ENCODE measurements around the gene RTCB.

The RTCB gene

GRCh38 chr22:32407312-32407711 is 4.7 kb downstream of the RTCB start:
- TF ChIP-seq NFIC (IDR thresholded peaks at IDR 0.05), result no peak
- no peak for TF ChIP-seq FOXM1 (IDR thresholded peaks at IDR 0.05; ENCODE audit: borderline replicate concordance, low read depth)
- TF ChIP-seq RAD21 (IDR thresholded peaks at IDR 0.05; ENCODE audit: low read depth), result no peak
- TF ChIP-seq EP300 (IDR thresholded peaks at IDR 0.05; ENCODE audit: borderline replicate concordance), result no peak
- no peak for TF ChIP-seq MAX (IDR thresholded peaks at IDR 0.05)
- TF ChIP-seq TEAD4 (IDR thresholded peaks at IDR 0.05), result no peak
- no peak for TF ChIP-seq CEBPB (IDR thresholded peaks at IDR 0.05)
- no peak for TF ChIP-seq REST (IDR thresholded peaks at IDR 0.05; ENCODE audit: low read depth)
- TF ChIP-seq EGR1 (IDR thresholded peaks at IDR 0.05), result no peak
- no peak for TF ChIP-seq YY1 (IDR thresholded peaks at IDR 0.05; ENCODE audit: low read depth)
- TF ChIP-seq CREB1 (IDR thresholded peaks at IDR 0.05; ENCODE audit: low read depth), result no peak
- no peak for TF ChIP-seq TCF12 (IDR thresholded peaks at IDR 0.05; ENCODE audit: low read depth)
- TF ChIP-seq ZBTB7A (IDR thresholded peaks at IDR 0.05; ENCODE audit: low read depth), result no peak
- TF ChIP-seq USF1 (IDR thresholded peaks at IDR 0.05), result no peak
- TF ChIP-seq TAF1 (IDR thresholded peaks at IDR 0.05; ENCODE audit: low read depth), result no peak

GRCh38 chr22:32404021-32404420 is 8.0 kb downstream of the RTCB start:
- no peak for TF ChIP-seq EP300 (IDR thresholded peaks at IDR 0.05; ENCODE audit: borderline replicate concordance)
- no peak for TF ChIP-seq CREB1 (IDR thresholded peaks at IDR 0.05; ENCODE audit: low read depth)
- TF ChIP-seq TAF1 (IDR thresholded peaks at IDR 0.05; ENCODE audit: low read depth), result no peak
- no peak for TF ChIP-seq MAX (IDR thresholded peaks at IDR 0.05)
- no peak for TF ChIP-seq USF1 (IDR thresholded peaks at IDR 0.05)
- TF ChIP-seq TEAD4 (IDR thresholded peaks at IDR 0.05), result no peak
- TF ChIP-seq YY1 (IDR thresholded peaks at IDR 0.05; ENCODE audit: low read depth), result no peak
- no peak for TF ChIP-seq ZBTB7A (IDR thresholded peaks at IDR 0.05; ENCODE audit: low read depth)
- TF ChIP-seq EGR1 (IDR thresholded peaks at IDR 0.05), result no peak
- no peak for TF ChIP-seq CEBPB (IDR thresholded peaks at IDR 0.05)
- TF ChIP-seq NFIC (IDR thresholded peaks at IDR 0.05), result no peak
- no peak for TF ChIP-seq FOXM1 (IDR thresholded peaks at IDR 0.05; ENCODE audit: borderline replicate concordance, low read depth)
- TF ChIP-seq TCF12 (IDR thresholded peaks at IDR 0.05; ENCODE audit: low read depth), result no peak
- no peak for TF ChIP-seq RAD21 (IDR thresholded peaks at IDR 0.05; ENCODE audit: low read depth)
- TF ChIP-seq REST (IDR thresholded peaks at IDR 0.05; ENCODE audit: low read depth), result no peak

- TF ChIP-seq USF1 (IDR thresholded peaks at IDR 0.05), result no peak
- TF ChIP-seq NFIC (IDR thresholded peaks at IDR 0.05), result no peak
- no peak for TF ChIP-seq CREB1 (IDR thresholded peaks at IDR 0.05; ENCODE audit: low read depth)
- no peak for TF ChIP-seq CEBPB (IDR thresholded peaks at IDR 0.05)
- TF ChIP-seq TCF12 (IDR thresholded peaks at IDR 0.05; ENCODE audit: low read depth), result no peak
Measured at GRCh38 chr22:32401486-32401885, 10.6 kb downstream of the RTCB start.

- TF ChIP-seq MAX (IDR thresholded peaks at IDR 0.05), result no peak
- no peak for TF ChIP-seq CEBPB (IDR thresholded peaks at IDR 0.05)
- TF ChIP-seq FOXM1 (IDR thresholded peaks at IDR 0.05; ENCODE audit: borderline replicate concordance, low read depth), result no peak
- TF ChIP-seq EP300 (IDR thresholded peaks at IDR 0.05; ENCODE audit: borderline replicate concordance), result no peak
- TF ChIP-seq ZBTB7A (IDR thresholded peaks at IDR 0.05; ENCODE audit: low read depth), result no peak
- no peak for TF ChIP-seq USF1 (IDR thresholded peaks at IDR 0.05)
- TF ChIP-seq TAF1 (IDR thresholded peaks at IDR 0.05; ENCODE audit: low read depth), result no peak
- TF ChIP-seq YY1 (IDR thresholded peaks at IDR 0.05; ENCODE audit: low read depth), result no peak
- TF ChIP-seq TCF12 (IDR thresholded peaks at IDR 0.05; ENCODE audit: low read depth), result no peak
- no peak for TF ChIP-seq TEAD4 (IDR thresholded peaks at IDR 0.05)
- no peak for TF ChIP-seq NFIC (IDR thresholded peaks at IDR 0.05)
- no peak for TF ChIP-seq RAD21 (IDR thresholded peaks at IDR 0.05; ENCODE audit: low read depth)
- no peak for TF ChIP-seq REST (IDR thresholded peaks at IDR 0.05; ENCODE audit: low read depth)
- no peak for TF ChIP-seq EGR1 (IDR thresholded peaks at IDR 0.05)
- no peak for TF ChIP-seq CREB1 (IDR thresholded peaks at IDR 0.05; ENCODE audit: low read depth)
Measured at GRCh38 chr22:32396746-32397145, 15.3 kb downstream of the RTCB start.
